A673 (cell line): Measurements from ENCODE around the gene TMEM217. TPM values are rescaled to one million over a fixed set of nuclear protein-coding genes. Genes with fewer than 3 reads are reported as not detected.

ENCODE experiments used
- BruUV-seq: library from RNA; stranded (reverse); fragments of 400-500 nt; replicated peaks from 2 replicates; lab custom pipeline; 2021; lab: Mats Ljungman, UMichigan
- CTCF ChIA-PET: fragments of 300-600 bp; sonication (Branson Sonifier 250); formaldehyde crosslinking; loops from one replicate; lab custom pipeline; 2022; ENCODE audit warnings: antibody characterized with exemption; lab: Charles Lee
- POLR2A ChIA-PET: fragments of 300-600 bp; sonication (Branson Sonifier 250); formaldehyde crosslinking; loops from one replicate; lab custom pipeline; 2022; ENCODE audit warnings: antibody characterized with exemption; ENCODE audit not compliant: low non-redundant PET; lab: Charles Lee
- DNase-seq: peaks from one replicate; pipeline ENCODE4 v3.0.0-alpha.2; 2015; ENCODE audit warnings: low spot score
- H3K27ac ChIP-seq: fragments of 200-600 bp; sonication (generic); 2 replicates; pipeline ENCODE4 v1.5.1; 2016; ENCODE audit warnings: mixed run types, low read depth, mild to moderate bottlenecking, mixed read lengths, antibody characterized with exemption, low read length; ENCODE audit not compliant: poor library complexity, severe bottlenecking
- H3K27me3 ChIP-seq: fragments of 200-600 bp; sonication (generic); replicated peaks from 2 replicates; pipeline ENCODE4 v1.6.1; 2017; ENCODE audit warnings: mixed run types, low read depth, mild to moderate bottlenecking, mixed read lengths, antibody characterized with exemption, low read length; ENCODE audit not compliant: insufficient read depth, poor library complexity
- H3K36me3 ChIP-seq: fragments of 200-600 bp; sonication (generic); 2 replicates; pipeline ENCODE4 v1.6.1; 2016; ENCODE audit warnings: mixed run types, mild to moderate bottlenecking, mixed read lengths, antibody characterized with exemption, low read length; ENCODE audit not compliant: insufficient read depth, poor library complexity, severe bottlenecking
- H3K4me1 ChIP-seq: fragments of 200-600 bp; sonication (generic); 2 replicates; pipeline ENCODE4 v1.6.1; 2017; ENCODE audit warnings: mixed run types, mild to moderate bottlenecking, mixed read lengths, antibody characterized with exemption, low read length; ENCODE audit not compliant: insufficient read depth, poor library complexity, severe bottlenecking
- H3K4me3 ChIP-seq: fragments of 200-600 bp; sonication (generic); 2 replicates; pipeline ENCODE4 v1.5.1; 2016; ENCODE audit warnings: low read depth, mixed run types, mild to moderate bottlenecking, mixed read lengths, low read length; ENCODE audit not compliant: poor library complexity, severe bottlenecking
- H3K9me3 ChIP-seq: fragments of 200-600 bp; sonication (generic); 2 replicates; pipeline ENCODE4 v1.6.1; 2016; ENCODE audit warnings: mixed run types, low read depth, mild to moderate bottlenecking, mixed read lengths, antibody characterized with exemption, low read length; ENCODE audit not compliant: poor library complexity, severe bottlenecking
- EZH2 ChIP-seq: fragments of 200-600 bp; sonication (generic); IDR thresholded peaks from 2 replicates; pipeline ENCODE4 v1.6.1; 2017; ENCODE audit warnings: borderline replicate concordance, low read depth, mild to moderate bottlenecking, mixed read lengths, antibody characterized with exemption, low read length; ENCODE audit not compliant: poor library complexity, severe bottlenecking
- intact Hi-C: fragments of 100-400 bp; cut with micrococcal nuclease; formaldehyde crosslinking; loops from one replicate; pipeline ENCODE4 v1.10.0; 2022; ENCODE audit not compliant: unreplicated experiment
- total RNA-seq: library from RNA; stranded (reverse); gene quantifications from 2 replicates; pipeline ENCODE4 v1.2.3, GENCODE V29; 2021
- TF ChIP-seq, protein P1 (sequence below): fragments of 300-800, 200-600 bp; sonication (generic); conservative IDR thresholded peaks from 2 replicates; pipeline ENCODE4 v1.5.1; 2017; ENCODE audit warnings: low read depth, mild to moderate bottlenecking, antibody characterized with exemption, low read length, moderate library complexity, mixed read lengths

TMEM217 gene
- total RNA-seq, 1 experiment from 2014 or later, result 0.37 TPM

DNA sequence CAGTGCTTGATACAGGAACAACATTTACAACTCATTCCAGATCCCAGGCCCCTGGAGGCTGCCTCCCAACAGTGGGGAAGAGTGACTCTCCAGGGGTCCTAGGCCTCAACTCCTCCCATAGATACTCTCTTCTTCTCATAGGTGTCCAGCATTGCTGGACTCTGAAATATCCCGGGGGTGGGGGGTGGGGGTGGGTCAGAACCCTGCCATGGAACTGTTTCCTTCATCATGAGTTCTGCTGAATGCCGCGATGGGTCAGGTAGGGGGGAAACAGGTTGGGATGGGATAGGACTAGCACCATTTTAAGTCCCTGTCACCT lies 83.8 kb downstream of the TMEM217 start:
- POLR2A ChIA-PET, result interaction anchor here (0.5 kb wide), 1 partner anchor 74 kb away, joined by 3 read pairs; no protein-coding TSS in a partner anchor
- intact Hi-C loops, result loop anchor here (10.0 kb wide), 1 partner anchor 289 kb away; the partner anchor contains the start of gene C6orf89
- Histone ChIP-seq H3K4me3 (no peak overlapping the region), H3K4me1 (peaks cover 8% of the 10 kb centered on the region), H3K9me3 (no peaks in the 10 kb centered on the region), H3K36me3 (peaks cover 31% of the 10 kb centered on the region), H3K27me3 (no peaks in the 10 kb centered on the region), H3K27ac (no peak overlapping the region)
- CTCF ChIA-PET, result interaction anchor here (5.4 kb wide), 1 partner anchor 123 kb away, joined by 38 read pairs; no protein-coding TSS in a partner anchor
- TF ChIP-seq EZH2, result no peak
- no peak for DNase-seq
- no TSS peak for BruUV-seq

- DNase-seq, result no peak
- intact Hi-C loops, result loop anchor here (2.0 to 10.0 kb wide), 2 partner anchors 155 to 289 kb away; partner anchors contain the start of gene C6orf89
- BruUV-seq, result no TSS peak
- H3K27me3 ChIP-seq, result no peaks in the 10 kb centered on the region
- H3K9me3 ChIP-seq, result no peaks in the 10 kb centered on the region
- H3K36me3 ChIP-seq, result peaks cover 31% of the 10 kb centered on the region
- H3K27ac ChIP-seq, result no peak overlapping the region
- ChIA-PET POLR2A (interaction anchor here (0.5 kb wide), 1 partner anchor 74 kb away, joined by 3 read pairs; no protein-coding TSS in a partner anchor), CTCF (interaction anchor here (5.4 kb wide), 1 partner anchor 122 kb away, joined by 38 read pairs; no protein-coding TSS in a partner anchor)
- no peak overlapping the region for H3K4me3 ChIP-seq
- H3K4me1 ChIP-seq, result peaks cover 8% of the 10 kb centered on the region
- TF ChIP-seq, protein P1, sequence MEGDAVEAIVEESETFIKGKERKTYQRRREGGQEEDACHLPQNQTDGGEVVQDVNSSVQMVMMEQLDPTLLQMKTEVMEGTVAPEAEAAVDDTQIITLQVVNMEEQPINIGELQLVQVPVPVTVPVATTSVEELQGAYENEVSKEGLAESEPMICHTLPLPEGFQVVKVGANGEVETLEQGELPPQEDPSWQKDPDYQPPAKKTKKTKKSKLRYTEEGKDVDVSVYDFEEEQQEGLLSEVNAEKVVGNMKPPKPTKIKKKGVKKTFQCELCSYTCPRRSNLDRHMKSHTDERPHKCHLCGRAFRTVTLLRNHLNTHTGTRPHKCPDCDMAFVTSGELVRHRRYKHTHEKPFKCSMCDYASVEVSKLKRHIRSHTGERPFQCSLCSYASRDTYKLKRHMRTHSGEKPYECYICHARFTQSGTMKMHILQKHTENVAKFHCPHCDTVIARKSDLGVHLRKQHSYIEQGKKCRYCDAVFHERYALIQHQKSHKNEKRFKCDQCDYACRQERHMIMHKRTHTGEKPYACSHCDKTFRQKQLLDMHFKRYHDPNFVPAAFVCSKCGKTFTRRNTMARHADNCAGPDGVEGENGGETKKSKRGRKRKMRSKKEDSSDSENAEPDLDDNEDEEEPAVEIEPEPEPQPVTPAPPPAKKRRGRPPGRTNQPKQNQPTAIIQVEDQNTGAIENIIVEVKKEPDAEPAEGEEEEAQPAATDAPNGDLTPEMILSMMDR, result no peak
- TF ChIP-seq EZH2, result no peak
Measured at GRCh38 chr6:37173493-37174195, 84.3 kb downstream of the TMEM217 start.

DNA sequence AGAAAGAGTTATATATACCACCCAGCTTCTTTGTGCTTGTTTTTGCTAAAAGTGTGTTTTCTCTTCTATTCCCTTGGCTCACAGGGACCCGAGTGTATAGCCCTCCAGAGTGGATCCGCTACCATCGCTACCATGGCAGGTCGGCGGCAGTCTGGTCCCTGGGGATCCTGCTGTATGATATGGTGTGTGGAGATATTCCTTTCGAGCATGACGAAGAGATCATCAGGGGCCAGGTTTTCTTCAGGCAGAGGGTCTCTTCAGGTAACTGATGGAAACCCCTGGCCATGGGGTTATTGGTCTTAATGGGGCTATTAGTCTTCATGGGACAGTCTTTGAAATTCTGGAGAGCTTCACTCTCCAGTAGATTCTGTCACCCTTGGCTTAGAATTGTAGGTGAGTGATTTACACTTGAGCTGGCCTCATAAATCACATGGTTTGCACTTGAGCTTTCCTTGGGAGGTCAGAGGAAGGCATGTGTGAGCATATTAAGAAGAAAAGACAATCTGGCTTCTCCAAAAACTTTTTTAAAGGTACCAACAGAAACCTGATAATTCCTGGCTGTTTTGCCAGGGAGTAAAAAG lies 84.9 kb downstream of the TMEM217 start:
- H3K4me3 ChIP-seq, result no peak overlapping the region
- BruUV-seq, result no TSS peak
- H3K9me3 ChIP-seq, result no peaks in the 10 kb centered on the region
- DNase-seq, result no peak
- ChIA-PET POLR2A (no interaction called here), CTCF (interaction anchor here (2.3 to 5.4 kb wide), 2 partner anchors 122 to 154 kb away, joined by 17 to 38 read pairs; no protein-coding TSS in a partner anchor)
- intact Hi-C loops, result loop anchor here (1.0 to 10.0 kb wide), 3 partner anchors 122 to 288 kb away; partner anchors contain the start of gene C6orf89
- no peaks in the 10 kb centered on the region for H3K27me3 ChIP-seq
- TF ChIP-seq, protein P1, result no peak
- no peak for TF ChIP-seq EZH2
- H3K4me1 ChIP-seq, result peaks cover 8% of the 10 kb centered on the region
- peaks cover 31% of the 10 kb centered on the region for H3K36me3 ChIP-seq
- no peak overlapping the region for H3K27ac ChIP-seq
